ENCODE data around the gene SLC52A3.

- TF ChIP-seq RAD21 (CRISPR knock-in tag; IDR thresholded peaks at IDR 0.05) (no peak), ZZZ3 (CRISPR knock-in tag; IDR thresholded peaks at IDR 0.05; ENCODE audit: borderline replicate concordance) (no peak), SP1 (IDR thresholded peaks at IDR 0.05) (no peak), SP1 (CRISPR knock-in tag; IDR thresholded peaks at IDR 0.05) (no peak), ZNF333 (CRISPR knock-in tag; IDR thresholded peaks at IDR 0.05; ENCODE audit: borderline replicate concordance) (no peak), HMG20B (CRISPR knock-in tag; conservative IDR thresholded peaks at IDR 0.05) (no peak), ZNF772 (CRISPR knock-in tag; IDR thresholded peaks at IDR 0.05) (no peak), REST (IDR thresholded peaks at IDR 0.05; ENCODE audit: borderline replicate concordance in 1 of 2, low read depth in 1 of 2, low read length in 2 of 2) (no peak)
- TF ChIP-seq, protein P1, sequence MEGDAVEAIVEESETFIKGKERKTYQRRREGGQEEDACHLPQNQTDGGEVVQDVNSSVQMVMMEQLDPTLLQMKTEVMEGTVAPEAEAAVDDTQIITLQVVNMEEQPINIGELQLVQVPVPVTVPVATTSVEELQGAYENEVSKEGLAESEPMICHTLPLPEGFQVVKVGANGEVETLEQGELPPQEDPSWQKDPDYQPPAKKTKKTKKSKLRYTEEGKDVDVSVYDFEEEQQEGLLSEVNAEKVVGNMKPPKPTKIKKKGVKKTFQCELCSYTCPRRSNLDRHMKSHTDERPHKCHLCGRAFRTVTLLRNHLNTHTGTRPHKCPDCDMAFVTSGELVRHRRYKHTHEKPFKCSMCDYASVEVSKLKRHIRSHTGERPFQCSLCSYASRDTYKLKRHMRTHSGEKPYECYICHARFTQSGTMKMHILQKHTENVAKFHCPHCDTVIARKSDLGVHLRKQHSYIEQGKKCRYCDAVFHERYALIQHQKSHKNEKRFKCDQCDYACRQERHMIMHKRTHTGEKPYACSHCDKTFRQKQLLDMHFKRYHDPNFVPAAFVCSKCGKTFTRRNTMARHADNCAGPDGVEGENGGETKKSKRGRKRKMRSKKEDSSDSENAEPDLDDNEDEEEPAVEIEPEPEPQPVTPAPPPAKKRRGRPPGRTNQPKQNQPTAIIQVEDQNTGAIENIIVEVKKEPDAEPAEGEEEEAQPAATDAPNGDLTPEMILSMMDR (CRISPR knock-in tag; IDR thresholded peaks at IDR 0.05): no peak
These were observed 19.5 kb upstream of the SLC52A3 start for GRCh38 chr20:787825-788224.
